ENCODE measurements around the gene ZNG1A. TPM values are rescaled to one million over a fixed set of nuclear protein-coding genes. Genes with fewer than 3 reads are reported as not detected.
A peak's percentile ranks its signal among the peaks of the same experiment; 100 is the strongest.
"Not testable (repeated sequence)": the region's sequence is repeated elsewhere in the genome, so short reads cannot be mapped to it uniquely, and the experiment has no call there.

Gene ZNG1A
- total RNA-seq, 1 experiment from 2014 or later = 31.1 TPM

GRCh38 chr9:114267-115117 lies 64.4 kb downstream of the ZNG1A start:
- Mint-ChIP-seq H3K4me1 (peaks cover 13 to 20% of the 10 kb centered on the region in 2 experiments), H3K4me3 (peak overlapping the region; percentile 64 to 78), H3K27me3 (ENCODE audit: low read depth) (peaks cover 92% of the 10 kb centered on the region)
- not testable (repeated sequence) for H3K36me3 Mint-ChIP-seq (ENCODE audit: insufficient read depth in 1 of 3, low read depth in 3 of 3); H3K56ac ChIP-seq (ENCODE audit: insufficient read length, low read depth, low read length); H3K9me3 ChIP-seq (ENCODE audit: control insufficient read depth, low read depth, low read length); H3K4ac ChIP-seq (ENCODE audit: low read depth, low read length); H2BK5ac ChIP-seq (ENCODE audit: insufficient read length, low read length); H2BK120ac ChIP-seq (ENCODE audit: low read depth, low read length, poor library complexity, severe bottlenecking); H2AFZ ChIP-seq (ENCODE audit: low read length); H3K27ac Mint-ChIP-seq; H3K27ac ChIP-seq (ENCODE audit: insufficient read length, low read depth, low read length); H4K20me1 ChIP-seq (ENCODE audit: control insufficient read depth, insufficient read depth, insufficient read length); H3K18ac ChIP-seq (ENCODE audit: insufficient read length, low read depth, low read length); H4K91ac ChIP-seq (ENCODE audit: insufficient read length, low read depth, low read length); H2AK5ac ChIP-seq (ENCODE audit: insufficient read length, low read length); H3K9me3 Mint-ChIP-seq; H2BK15ac ChIP-seq (ENCODE audit: low read depth, low read length); H4K8ac ChIP-seq (replicated peaks; ENCODE audit: insufficient read length, low read depth, low read length); H3K9ac ChIP-seq (ENCODE audit: extremely low read depth, insufficient read length, low read length); H2BK20ac ChIP-seq (ENCODE audit: low read depth, low read length, poor library complexity, severe bottlenecking); H2BK12ac ChIP-seq (ENCODE audit: insufficient read length, low read depth, low read length); H3K79me1 ChIP-seq (ENCODE audit: insufficient read depth, low read depth, low read length, poor library complexity, severe bottlenecking); H3K23me2 ChIP-seq (ENCODE audit: insufficient read length, low read depth, low read length, poor library complexity, severe bottlenecking); H3K4me1 ChIP-seq (ENCODE audit: insufficient read depth, low read length); H3K23ac ChIP-seq (ENCODE audit: insufficient read length, low read depth, low read length); H3T11ph ChIP-seq (ENCODE audit: low read length); H3K14ac ChIP-seq (ENCODE audit: insufficient read depth, low read length); H3K79me2 ChIP-seq (ENCODE audit: insufficient read depth, low read length); H4K5ac ChIP-seq (ENCODE audit: insufficient read length, low read depth, low read length)
- peak; percentile 42 for DNase-seq
- peak overlapping the region; percentile 15 for H3K4me2 ChIP-seq (ENCODE audit: insufficient read depth, insufficient read length, low read length)
- WGBS (ENCODE audit: extremely low coverage, insufficient read length, low lambda C conversion rate) = no CpG with 5 or more reads among the region's 73 CpGs
- H3K27me3 ChIP-seq (ENCODE audit: insufficient read depth, low read length) = peaks cover 47% of the 10 kb centered on the region

- Mint-ChIP-seq H3K27me3 (ENCODE audit: low read depth) (peaks cover 93% of the 10 kb centered on the region), H3K4me3 (peak overlapping the region; percentile 64 to 78), H3K4me1 (peaks cover 15 to 23% of the 10 kb centered on the region in 2 experiments)
- H4K91ac ChIP-seq (ENCODE audit: insufficient read length, low read depth, low read length); H3K14ac ChIP-seq (ENCODE audit: insufficient read depth, low read length); H2BK20ac ChIP-seq (ENCODE audit: low read depth, low read length, poor library complexity, severe bottlenecking); H4K8ac ChIP-seq (replicated peaks; ENCODE audit: insufficient read length, low read depth, low read length); H3K56ac ChIP-seq (ENCODE audit: insufficient read length, low read depth, low read length); H3K18ac ChIP-seq (ENCODE audit: insufficient read length, low read depth, low read length); H3T11ph ChIP-seq (ENCODE audit: low read length); H3K23me2 ChIP-seq (ENCODE audit: insufficient read length, low read depth, low read length, poor library complexity, severe bottlenecking); H3K9me3 ChIP-seq (ENCODE audit: control insufficient read depth, low read depth, low read length); H3K27ac Mint-ChIP-seq; H2BK5ac ChIP-seq (ENCODE audit: insufficient read length, low read length); H3K36me3 Mint-ChIP-seq (ENCODE audit: insufficient read depth in 1 of 3, low read depth in 3 of 3); H3K9ac ChIP-seq (ENCODE audit: extremely low read depth, insufficient read length, low read length); H3K79me2 ChIP-seq (ENCODE audit: insufficient read depth, low read length); H2BK15ac ChIP-seq (ENCODE audit: low read depth, low read length); H3K9me3 Mint-ChIP-seq; H3K4ac ChIP-seq (ENCODE audit: low read depth, low read length); H3K27ac ChIP-seq (ENCODE audit: insufficient read length, low read depth, low read length); H3K23ac ChIP-seq (ENCODE audit: insufficient read length, low read depth, low read length); H2BK120ac ChIP-seq (ENCODE audit: low read depth, low read length, poor library complexity, severe bottlenecking); H2AFZ ChIP-seq (ENCODE audit: low read length); H2AK5ac ChIP-seq (ENCODE audit: insufficient read length, low read length); H3K79me1 ChIP-seq (ENCODE audit: insufficient read depth, low read depth, low read length, poor library complexity, severe bottlenecking); H3K4me1 ChIP-seq (ENCODE audit: insufficient read depth, low read length); H4K20me1 ChIP-seq (ENCODE audit: control insufficient read depth, insufficient read depth, insufficient read length); H4K5ac ChIP-seq (ENCODE audit: insufficient read length, low read depth, low read length); H2BK12ac ChIP-seq (ENCODE audit: insufficient read length, low read depth, low read length): not testable (repeated sequence)
- DNase-seq = peak; percentile 72
- H3K4me2 ChIP-seq (ENCODE audit: insufficient read depth, insufficient read length, low read length) = peak overlapping the region; percentile 15
- WGBS (ENCODE audit: extremely low coverage, insufficient read length, low lambda C conversion rate) = no CpG with 5 or more reads among the region's 111 CpGs
- H3K27me3 ChIP-seq (ENCODE audit: insufficient read depth, low read length) = peaks cover 54% of the 10 kb centered on the region
Observed at GRCh38 chr9:113468-114266, 65.2 kb downstream of the ZNG1A start.
